NCI-H187 (cell line): ENCODE measurements around the gene FPR3.
"Not testable (repeated sequence)": the region's sequence is repeated elsewhere in the genome, so short reads cannot be mapped to it uniquely, and the experiment has no call there.

Source experiments
- DNase-seq, 2 experiments: peaks; one replicate each; lab custom pipeline; 2025; lab: John Stamatoyannopoulos, UW

The FPR3 gene

DNA sequence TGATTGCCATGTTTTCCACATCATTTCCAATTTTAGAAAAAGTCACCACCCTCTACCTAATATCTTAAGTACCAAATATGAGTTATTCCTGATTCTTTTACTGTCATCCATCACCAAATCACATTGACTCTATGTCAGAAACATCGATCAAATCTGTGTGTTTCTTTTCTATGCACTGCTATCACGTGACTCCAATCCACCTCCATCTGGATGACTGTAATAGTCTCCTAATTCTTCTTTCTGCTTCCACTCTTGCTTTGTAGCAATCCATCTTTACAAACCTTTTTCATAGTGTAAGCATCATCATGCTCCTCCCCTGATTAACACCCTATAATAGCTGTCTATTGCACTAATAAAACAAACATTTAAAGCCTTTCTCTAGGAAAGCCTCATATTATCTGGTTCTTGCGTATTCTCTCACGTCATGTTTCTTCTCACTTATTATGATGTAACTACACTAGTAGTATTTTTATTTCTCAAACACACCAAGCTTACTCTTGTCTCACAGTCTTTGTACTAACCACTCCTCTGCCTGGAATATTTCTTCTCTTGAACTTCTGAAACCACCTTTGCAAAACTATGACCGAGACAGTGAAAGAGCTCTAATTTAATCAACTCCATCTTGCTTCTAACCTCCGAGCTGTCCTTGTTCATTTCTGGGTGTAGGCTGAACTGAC, 10.7 kb upstream of the FPR3 start:
- DNase-seq = no peak

DNA sequence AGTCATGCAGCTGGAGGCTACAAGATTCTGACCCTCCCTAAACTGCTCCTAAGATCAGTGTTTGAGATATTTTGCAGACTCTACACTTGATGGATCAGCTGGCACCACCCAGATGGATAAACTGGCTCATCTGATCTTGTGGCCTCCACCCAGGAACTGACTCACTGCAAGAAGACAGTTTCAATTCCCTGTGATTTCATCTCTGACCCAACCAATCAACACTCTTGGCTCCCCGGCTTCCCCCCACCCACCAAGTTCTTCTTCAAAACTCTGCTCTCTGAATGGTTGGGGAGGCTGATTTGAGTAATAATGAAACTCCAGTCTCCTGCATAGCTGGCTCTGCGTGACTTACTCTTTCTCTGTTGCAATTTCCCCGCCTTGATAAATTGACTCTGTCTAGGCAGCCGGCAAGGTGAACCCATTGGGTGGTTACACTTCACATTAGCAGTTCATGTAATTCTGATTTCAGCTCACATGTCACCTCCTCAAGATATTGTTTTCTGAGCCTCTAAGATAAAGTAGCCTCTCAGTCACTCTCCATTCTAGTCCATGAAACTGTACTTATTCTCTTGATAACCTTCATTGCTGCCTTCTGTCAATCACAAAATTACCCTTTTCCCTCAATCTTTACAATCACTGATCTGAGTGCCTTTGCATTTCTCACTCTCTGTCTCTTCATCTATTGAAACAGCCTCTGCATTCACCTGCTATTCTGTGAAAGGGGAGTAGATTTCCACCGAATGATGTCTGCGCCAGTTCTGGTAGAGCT, 9.9 kb upstream of the FPR3 start:
- DNase-seq = no peak

- no peak for DNase-seq
Observed at GRCh38 chr19:51786646-51787494, 8.1 kb upstream of the FPR3 start.

GRCh38 chr19:51788029-51788428, 6.9 kb upstream of the FPR3 start:
- no peak for DNase-seq

GRCh38 chr19:51789061-51789795, 5.7 kb upstream of the FPR3 start:
- DNase-seq = no peak

DNA sequence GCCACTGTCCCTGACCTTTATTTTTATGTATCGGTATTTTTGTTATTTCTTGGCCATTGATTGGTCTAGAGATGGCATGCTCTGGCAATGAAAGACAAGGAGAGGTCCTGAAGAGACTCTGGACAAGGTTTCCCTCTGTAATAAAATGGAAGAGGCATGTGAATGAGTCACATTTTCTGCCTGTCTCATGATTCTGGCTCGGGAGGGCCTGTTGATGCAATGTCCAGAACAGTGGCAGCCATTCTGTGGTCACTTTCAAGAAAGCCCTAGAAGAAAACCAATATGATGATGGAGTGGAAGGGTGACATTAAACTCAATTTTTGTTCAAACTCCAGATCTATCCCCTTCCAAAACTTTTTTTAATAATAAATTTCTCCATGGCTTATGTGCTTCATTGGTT, 2.0 kb upstream of the FPR3 start:
- DNase-seq = no peak

- DNase-seq = no peak
Observed at GRCh38 chr19:51793994-51794393, 963 bp upstream of the FPR3 start.

GRCh38 chr19:51796195-51796679, 1.3 kb downstream of the FPR3 start:
- DNase-seq = no peak

DNA sequence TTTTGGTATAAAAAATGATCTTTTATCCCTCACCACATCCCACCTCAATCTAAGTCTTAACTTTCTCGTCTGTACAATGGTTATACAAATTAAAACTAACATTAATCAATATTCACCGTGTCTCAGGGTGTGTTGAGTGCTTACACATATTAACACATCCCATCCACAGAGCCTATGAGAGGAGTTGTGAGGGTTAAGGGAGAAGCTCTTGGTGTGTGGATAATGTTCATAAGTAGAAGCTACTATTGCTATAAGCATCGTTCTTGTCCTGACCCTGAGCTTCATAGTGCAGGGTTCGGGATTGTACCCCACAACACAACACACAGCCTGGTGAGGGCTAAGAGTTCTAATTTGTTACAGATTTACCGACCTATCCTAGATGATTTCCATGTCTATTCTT, 2.5 kb downstream of the FPR3 start:
- no peak for DNase-seq

DNA sequence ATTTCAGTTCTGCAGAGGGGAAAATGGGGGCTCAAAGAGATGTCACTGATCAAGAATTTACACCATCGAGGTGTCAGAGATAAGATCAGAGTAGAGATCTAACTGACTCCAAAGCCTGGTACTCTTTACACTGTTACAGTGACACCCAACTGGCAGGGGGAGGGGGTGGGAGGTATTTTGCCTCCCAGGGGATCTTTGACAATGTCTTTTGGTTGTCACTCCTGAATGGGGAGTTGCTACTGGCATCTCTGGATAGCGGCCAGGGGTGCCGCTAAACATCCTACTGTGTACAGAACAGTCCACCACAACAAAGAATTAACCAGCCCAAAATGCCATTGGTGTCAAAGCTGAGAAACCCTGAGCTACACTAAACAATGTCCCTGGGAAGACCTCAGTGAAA, 3.1 kb downstream of the FPR3 start:
- DNase-seq = no peak

- DNase-seq = no peak
Observed at GRCh38 chr19:51799034-51799773, 4.2 kb downstream of the FPR3 start.

DNA sequence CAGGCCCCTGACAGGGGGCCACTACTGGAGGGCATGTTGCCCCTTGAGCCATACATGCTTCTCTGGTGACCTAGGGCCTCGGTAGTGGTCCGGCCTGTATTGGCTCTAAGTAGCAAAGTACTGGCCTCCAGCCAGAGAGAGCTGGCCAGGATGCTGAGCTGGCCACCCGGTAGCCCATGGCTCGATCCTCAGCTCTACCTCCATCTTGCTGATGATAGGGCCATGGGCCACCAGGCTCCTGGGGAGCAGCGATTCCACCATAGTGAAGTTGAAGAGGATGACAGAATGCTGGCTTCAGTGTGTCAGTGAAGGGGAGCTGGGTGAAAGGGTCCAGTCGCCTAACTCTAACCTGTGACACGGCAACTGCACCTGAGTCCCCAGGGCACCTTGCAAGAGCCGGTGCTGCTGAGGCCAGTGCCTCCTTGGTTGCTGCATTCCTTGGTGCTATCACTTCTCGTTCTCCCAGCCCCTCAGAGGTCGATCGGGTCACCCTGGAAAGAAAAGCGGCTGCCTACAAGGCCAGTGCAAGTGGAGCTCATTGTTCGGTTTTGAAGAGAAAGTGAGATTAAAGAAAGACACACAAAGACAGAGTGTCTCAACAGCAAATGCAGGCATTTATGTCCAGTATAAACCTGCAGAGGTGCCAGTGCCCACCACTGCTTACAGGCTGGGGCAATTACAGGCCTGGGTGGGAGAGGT, 5.0 kb downstream of the FPR3 start:
- DNase-seq = no peak

DNA sequence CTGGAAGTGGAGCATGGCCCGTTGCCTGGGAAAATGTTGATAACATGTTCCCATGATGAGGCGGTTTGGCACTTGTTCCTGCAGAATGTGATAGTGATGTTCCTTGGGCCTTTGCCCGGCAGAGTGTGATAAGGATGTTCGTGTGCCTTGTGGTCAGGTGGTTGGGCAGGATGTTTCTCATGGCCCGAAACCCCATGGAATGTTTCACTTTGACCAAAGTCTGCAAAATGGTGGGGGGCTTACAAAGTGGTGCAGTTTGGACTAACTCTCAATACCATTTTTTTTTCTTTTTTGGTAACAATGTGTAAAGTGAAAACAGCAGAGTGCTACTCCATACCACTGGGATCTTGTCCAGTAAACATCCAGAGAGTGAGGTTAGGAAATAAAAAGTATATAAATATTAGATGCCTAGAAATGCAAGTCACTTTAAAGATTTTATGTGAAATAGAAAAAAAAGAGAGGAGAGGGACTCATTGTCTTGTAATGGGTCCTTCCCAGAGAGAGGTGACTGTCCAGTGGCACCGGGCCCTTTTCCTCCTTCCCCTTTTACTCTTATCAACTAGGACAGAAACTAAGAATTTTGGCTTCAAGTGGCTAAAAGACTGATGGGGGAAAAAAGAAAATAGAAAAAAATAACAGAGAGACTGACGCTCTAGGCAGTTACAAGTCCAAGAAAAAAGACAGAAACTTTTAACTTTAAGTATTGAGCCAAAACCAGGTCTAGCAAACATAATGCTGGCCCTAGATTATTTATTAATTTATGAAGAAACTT, 5.7 kb downstream of the FPR3 start:
- no peak for DNase-seq

- no peak for DNase-seq
Observed at GRCh38 chr19:51802775-51803174, 7.8 kb downstream of the FPR3 start.

- DNase-seq = no peak
Observed at GRCh38 chr19:51803519-51803918, 8.6 kb downstream of the FPR3 start.

GRCh38 chr19:51803967-51804366, 9.0 kb downstream of the FPR3 start:
- DNase-seq = no peak

DNA sequence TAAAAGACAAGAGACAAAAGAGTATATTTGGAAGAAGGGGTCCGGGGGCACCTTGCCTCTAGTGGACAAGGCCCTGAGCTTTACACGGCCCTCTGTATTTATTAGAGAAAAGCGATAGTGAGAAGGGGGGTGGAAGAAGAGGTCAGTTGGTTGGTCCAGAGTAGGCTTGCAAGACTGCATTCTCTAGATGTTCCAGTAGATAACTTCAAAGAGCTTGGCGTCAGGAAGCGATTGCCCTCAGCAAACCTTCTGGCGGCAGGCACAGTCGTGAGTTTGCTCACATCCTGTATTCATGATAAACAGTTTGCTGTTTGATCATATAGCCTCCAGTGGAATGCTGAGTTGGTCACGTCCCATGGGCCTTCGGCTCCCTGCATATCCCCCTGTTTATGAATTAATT, 9.8 kb downstream of the FPR3 start:
- DNase-seq = not testable (repeated sequence)

GRCh38 chr19:51805396-51805795, 10.4 kb downstream of the FPR3 start:
- DNase-seq = not testable (repeated sequence)

GRCh38 chr19:51806571-51806970, 11.6 kb downstream of the FPR3 start:
- DNase-seq = not testable (repeated sequence)
